A673 (cell line): ENCODE data around the gene VANGL1. TPM values are rescaled to one million over a fixed set of nuclear protein-coding genes. Genes with fewer than 3 reads are reported as not detected.
A peak's percentile ranks its signal among the peaks of the same experiment; 100 is the strongest.

Source experiments
- BruUV-seq: library from RNA; stranded (reverse); fragments of 400-500 nt; replicated peaks from 2 replicates; lab custom pipeline; 2021; lab: Mats Ljungman, UMichigan
- CTCF ChIA-PET: fragments of 300-600 bp; sonication (Branson Sonifier 250); formaldehyde crosslinking; loops from one replicate; lab custom pipeline; 2022; ENCODE audit warnings: antibody characterized with exemption; lab: Charles Lee
- POLR2A ChIA-PET: fragments of 300-600 bp; sonication (Branson Sonifier 250); formaldehyde crosslinking; loops from one replicate; lab custom pipeline; 2022; ENCODE audit warnings: antibody characterized with exemption; ENCODE audit not compliant: low non-redundant PET; lab: Charles Lee
- DNase-seq: peaks from one replicate; pipeline ENCODE4 v3.0.0-alpha.2; 2015; ENCODE audit warnings: low spot score
- H3K27ac ChIP-seq: fragments of 200-600 bp; sonication (generic); 2 replicates; pipeline ENCODE4 v1.5.1; 2016; ENCODE audit warnings: mixed run types, low read depth, mild to moderate bottlenecking, mixed read lengths, antibody characterized with exemption, low read length; ENCODE audit not compliant: poor library complexity, severe bottlenecking
- H3K27me3 ChIP-seq: fragments of 200-600 bp; sonication (generic); replicated peaks from 2 replicates; pipeline ENCODE4 v1.6.1; 2017; ENCODE audit warnings: mixed run types, low read depth, mild to moderate bottlenecking, mixed read lengths, antibody characterized with exemption, low read length; ENCODE audit not compliant: insufficient read depth, poor library complexity
- H3K36me3 ChIP-seq: fragments of 200-600 bp; sonication (generic); 2 replicates; pipeline ENCODE4 v1.6.1; 2016; ENCODE audit warnings: mixed run types, mild to moderate bottlenecking, mixed read lengths, antibody characterized with exemption, low read length; ENCODE audit not compliant: insufficient read depth, poor library complexity, severe bottlenecking
- H3K4me1 ChIP-seq: fragments of 200-600 bp; sonication (generic); 2 replicates; pipeline ENCODE4 v1.6.1; 2017; ENCODE audit warnings: mixed run types, mild to moderate bottlenecking, mixed read lengths, antibody characterized with exemption, low read length; ENCODE audit not compliant: insufficient read depth, poor library complexity, severe bottlenecking
- H3K4me3 ChIP-seq: fragments of 200-600 bp; sonication (generic); 2 replicates; pipeline ENCODE4 v1.5.1; 2016; ENCODE audit warnings: low read depth, mixed run types, mild to moderate bottlenecking, mixed read lengths, low read length; ENCODE audit not compliant: poor library complexity, severe bottlenecking
- H3K9me3 ChIP-seq: fragments of 200-600 bp; sonication (generic); 2 replicates; pipeline ENCODE4 v1.6.1; 2016; ENCODE audit warnings: mixed run types, low read depth, mild to moderate bottlenecking, mixed read lengths, antibody characterized with exemption, low read length; ENCODE audit not compliant: poor library complexity, severe bottlenecking
- CTCF ChIP-seq: fragments of 300-800, 200-600 bp; sonication (generic); conservative IDR thresholded peaks from 2 replicates; pipeline ENCODE4 v1.5.1; 2017; ENCODE audit warnings: low read depth, mild to moderate bottlenecking, antibody characterized with exemption, low read length, moderate library complexity, mixed read lengths
- EZH2 ChIP-seq: fragments of 200-600 bp; sonication (generic); IDR thresholded peaks from 2 replicates; pipeline ENCODE4 v1.6.1; 2017; ENCODE audit warnings: borderline replicate concordance, low read depth, mild to moderate bottlenecking, mixed read lengths, antibody characterized with exemption, low read length; ENCODE audit not compliant: poor library complexity, severe bottlenecking
- intact Hi-C: fragments of 100-400 bp; cut with micrococcal nuclease; formaldehyde crosslinking; loops from one replicate; pipeline ENCODE4 v1.10.0; 2022; ENCODE audit not compliant: unreplicated experiment
- total RNA-seq: library from RNA; stranded (reverse); gene quantifications from 2 replicates; pipeline ENCODE4 v1.2.3, GENCODE V29; 2021

The VANGL1 gene
- total RNA-seq, 1 experiment from 2014 or later = 20.0 TPM

- ChIA-PET POLR2A (no interaction called here), CTCF (no interaction called here)
- no peaks in the 10 kb centered on the region for H3K36me3 ChIP-seq
- intact Hi-C loops = no loop called here
- H3K4me3 ChIP-seq = no peak overlapping the region
- H3K27ac ChIP-seq = no peak overlapping the region
- no TSS peak for BruUV-seq
- peaks cover 11% of the 10 kb centered on the region for H3K4me1 ChIP-seq
- no peak for TF ChIP-seq CTCF
- no peak for TF ChIP-seq EZH2
- no peaks in the 10 kb centered on the region for H3K9me3 ChIP-seq
- H3K27me3 ChIP-seq = no peaks in the 10 kb centered on the region
- no peak for DNase-seq
These were observed 1.4 kb upstream of the VANGL1 start for GRCh38 chr1:115640384-115640783.

GRCh38 chr1:115642168-115643072, 650 bp downstream of the VANGL1 start:
- peak overlapping the region; percentile 73 for H3K27ac ChIP-seq
- no TSS peak for BruUV-seq
- peaks cover 11% of the 10 kb centered on the region for H3K4me1 ChIP-seq
- TF ChIP-seq EZH2 (no peak), CTCF (0 out of 2 replicates have a peak, but pooled peaks have one; percentile 14)
- no peaks in the 10 kb centered on the region for H3K9me3 ChIP-seq
- H3K36me3 ChIP-seq = no peaks in the 10 kb centered on the region
- POLR2A ChIA-PET = no interaction called here
- CTCF ChIA-PET = interaction anchor here (0.7 to 1.2 kb wide), 3 partner anchors 9 to 130 kb away, joined by 3 read pairs; no protein-coding TSS in a partner anchor
- peak; percentile 61 for DNase-seq
- H3K4me3 ChIP-seq = peak overlapping the region; percentile 83
- intact Hi-C loops = loop anchor here (2.0 kb wide), 1 partner anchor 62 kb away; no protein-coding TSS in a partner anchor
- H3K27me3 ChIP-seq = no peaks in the 10 kb centered on the region

- Histone ChIP-seq H3K4me3 (peak overlapping the region; percentile 83), H3K36me3 (no peaks in the 10 kb centered on the region), H3K27ac (peak overlapping the region; percentile 73), H3K9me3 (no peaks in the 10 kb centered on the region), H3K27me3 (no peaks in the 10 kb centered on the region), H3K4me1 (peaks cover 16% of the 10 kb centered on the region)
- intact Hi-C loops = loop anchor here (2.0 kb wide), 1 partner anchor 62 kb away; no protein-coding TSS in a partner anchor
- TSS peak; percentile 46 for BruUV-seq
- ChIA-PET CTCF (interaction anchor here (0.7 to 1.2 kb wide), 3 partner anchors 8 to 129 kb away, joined by 3 read pairs; no protein-coding TSS in a partner anchor), POLR2A (no interaction called here)
- TF ChIP-seq EZH2 (no peak), CTCF (no peak)
- DNase-seq = no peak
These were observed 1.5 kb downstream of the VANGL1 start for GRCh38 chr1:115643225-115643624.
